Measurements from ENCODE around the gene TMEM208.

TMEM208 gene

GRCh38 chr16:67237396-67238277, 10.7 kb downstream of the TMEM208 start:
- no peak for DNase-seq

- no peak for DNase-seq
Observed at GRCh38 chr16:67238278-67238575, 11.3 kb downstream of the TMEM208 start.

- no peak for DNase-seq
Observed at GRCh38 chr16:67238806-67239470, 12.0 kb downstream of the TMEM208 start.

- DNase-seq: no peak
Observed at GRCh38 chr16:67240506-67240905, 13.6 kb downstream of the TMEM208 start.

- no peak for DNase-seq
Observed at GRCh38 chr16:67241008-67241900, 14.3 kb downstream of the TMEM208 start.

GRCh38 chr16:67242138-67242730, 15.3 kb downstream of the TMEM208 start:
- no peak for DNase-seq

- DNase-seq: no peak
Observed at GRCh38 chr16:67243481-67243880, 16.6 kb downstream of the TMEM208 start.

- DNase-seq: peak; percentile 87
Observed at GRCh38 chr16:67244387-67245185, 17.7 kb downstream of the TMEM208 start.

- DNase-seq: no peak
Observed at GRCh38 chr16:67245186-67245585, 18.3 kb downstream of the TMEM208 start.

GRCh38 chr16:67245674-67246080, 18.7 kb downstream of the TMEM208 start:
- DNase-seq: no peak

- DNase-seq: peak; percentile 62
Observed at GRCh38 chr16:67246081-67246755, 19.3 kb downstream of the TMEM208 start.

- DNase-seq: peak; percentile 39
Observed at GRCh38 chr16:67246756-67247191, 19.8 kb downstream of the TMEM208 start.

GRCh38 chr16:67247192-67248072, 20.5 kb downstream of the TMEM208 start, which contains the start of gene FHOD1:
FHOD1 (minus strand) TSS chr16:67247481; CDS start chr16:67247410, 71 bp downstream.
- DNase-seq: peak; percentile 98

GRCh38 chr16:67248073-67248400, 21.1 kb downstream of the TMEM208 start:
- no peak for DNase-seq

- DNase-seq: no peak
Observed at GRCh38 chr16:67248401-67249177, 21.7 kb downstream of the TMEM208 start, which contains the start of gene SLC9A5. SLC9A5 (plus strand) TSS chr16:67248979; CDS start chr16:67249015, 36 bp downstream.

GRCh38 chr16:67249178-67250044, 22.5 kb downstream of the TMEM208 start:
- no peak for DNase-seq

- no peak for DNase-seq
Observed at GRCh38 chr16:67250045-67250327, 23.1 kb downstream of the TMEM208 start.
